Endothelial cell of umbilical vein (primary cell): ENCODE results near the gene KRT86. TPM values are rescaled to one million over a fixed set of nuclear protein-coding genes. Genes with fewer than 3 reads are reported as not detected.

ENCODE experiments used
- BruUV-seq: library from RNA; stranded (reverse); fragments of 400-500 nt; replicated peaks from 2 replicates; lab custom pipeline; 2021; lab: Mats Ljungman, UMichigan
- CTCF ChIA-PET: fragments of 300-600, 350-600 bp; sonication (Branson Sonifier 250); formaldehyde crosslinking; loops from one replicate; lab custom pipeline; 2021; ENCODE audit warnings: antibody characterized with exemption, inconsistent platforms; lab: Charles Lee
- POLR2A ChIA-PET: fragments of 300-600, 350-600 bp; sonication (Branson Sonifier 250); formaldehyde crosslinking; loops from one replicate; lab custom pipeline; 2021; ENCODE audit warnings: antibody characterized with exemption, inconsistent platforms; lab: Charles Lee
- DNase-seq: peaks from one replicate; pipeline ENCODE4 v3.0.0-alpha.2; 2011; ENCODE audit warnings: low read depth, low spot score
- FAIRE-seq: peaks from 2 replicates; lab custom pipeline; 2011; peaks lifted over from hg19 to GRCh38; lab: Jason Lieb, UNC
- H2AFZ ChIP-seq: 2 replicates; pipeline ENCODE4 v1.6.0; 2012; ENCODE audit warnings: low read depth, low read length, control low read depth, inconsistent platforms
- H3K27ac ChIP-seq: 2 replicates; pipeline ENCODE4 v1.5.1; 2011; ENCODE audit warnings: low read depth, mild to moderate bottlenecking, control low read depth, low read length, moderate library complexity; ENCODE audit not compliant: insufficient read depth
- H3K27me3 ChIP-seq, 2 experiments: 2 replicates each; pipeline versions ENCODE4 v1.6.0 to v1.6.1; 2011; ENCODE audit warnings: low read length in 2 of 2, mixed read lengths in 1 of 2; ENCODE audit not compliant: control insufficient read depth in 2 of 2, insufficient read depth in 2 of 2
- H3K36me3 ChIP-seq, 2 experiments: 2 replicates in 1 of 2; 3 replicates in 1 of 2; pipeline ENCODE4 v1.5.1; 2011; ENCODE audit warnings: low read length in 2 of 2, mild to moderate bottlenecking in 1 of 2, moderate library complexity in 1 of 2; ENCODE audit not compliant: control insufficient read depth in 2 of 2, insufficient read depth in 2 of 2; ENCODE audit errors: extremely low read depth in 1 of 2
- H3K4me1 ChIP-seq: 3 replicates; pipeline ENCODE4 v1.5.1; 2011; ENCODE audit warnings: mild to moderate bottlenecking, low read length; ENCODE audit not compliant: control insufficient read depth, insufficient read depth; ENCODE audit errors: extremely low read depth
- H3K4me2 ChIP-seq: 2 replicates; pipeline ENCODE4 v1.6.1; 2011; ENCODE audit warnings: low read length, control low read depth, mixed read lengths; ENCODE audit not compliant: insufficient read depth
- H3K4me3 ChIP-seq, 3 experiments: fragments of 200-600 bp in 1 of 3; sonication (generic), shearing (Covaris generic) in 1 of 3; replicated peaks in 1 of 3; 2 replicates each; pipeline ENCODE4 v1.5.1; 2011 to 2016; ENCODE audit warnings: control low read depth in 3 of 3, low read length in 3 of 3, mild to moderate bottlenecking in 2 of 3, inconsistent platforms in 1 of 3, low read depth in 1 of 3, moderate library complexity in 1 of 3; ENCODE audit not compliant: insufficient read depth in 1 of 3
- H3K79me2 ChIP-seq: 2 replicates; pipeline ENCODE4 v1.6.0; 2012; ENCODE audit warnings: low read length, inconsistent platforms; ENCODE audit not compliant: control insufficient read depth, insufficient read depth
- H3K9ac ChIP-seq: replicated peaks from 2 replicates; pipeline ENCODE3; 2011; ENCODE audit warnings: low read length, control low read depth; ENCODE audit not compliant: insufficient read depth; ENCODE audit errors: extremely low read depth
- H3K9me1 ChIP-seq: replicated peaks from 3 replicates; pipeline ENCODE4 v1.6.0; 2011; ENCODE audit warnings: mild to moderate bottlenecking, low read length; ENCODE audit not compliant: control insufficient read depth, insufficient read depth; ENCODE audit errors: extremely low read depth
- H3K9me3 ChIP-seq: replicated peaks from 2 replicates; pipeline ENCODE4 v1.5.1; 2012; ENCODE audit warnings: low read length, inconsistent platforms; ENCODE audit not compliant: control insufficient read depth, insufficient read depth
- H4K20me1 ChIP-seq: replicated peaks from 2 replicates; pipeline ENCODE3; 2011; ENCODE audit warnings: mild to moderate bottlenecking, low read length; ENCODE audit not compliant: control insufficient read depth, insufficient read depth; ENCODE audit errors: extremely low read depth
- CTCF ChIP-seq, 2 donors: IDR thresholded peaks; 1 replicate in 1 of 2; 2 replicates in 1 of 2; pipeline ENCODE4 v1.5.1; 2011; ENCODE audit warnings: low read length in 2 of 2, mild to moderate bottlenecking in 2 of 2, moderate library complexity in 2 of 2, control low read depth in 1 of 2, inconsistent platforms in 1 of 2, low read depth in 1 of 2; ENCODE audit not compliant: insufficient read depth in 1 of 2; ENCODE audit errors: extremely low read depth in 1 of 2
- EZH2 ChIP-seq: IDR thresholded peaks from 2 replicates; pipeline ENCODE4 v1.6.1; 2012; ENCODE audit warnings: borderline replicate concordance, low read depth, mild to moderate bottlenecking, moderate library complexity, low read length, inconsistent platforms; ENCODE audit not compliant: severe bottlenecking
- FOS ChIP-seq: IDR thresholded peaks from 2 replicates; pipeline ENCODE4 v1.6.1; 2011; ENCODE audit warnings: mild to moderate bottlenecking, low read length, moderate library complexity, borderline replicate concordance; ENCODE audit not compliant: insufficient read depth
- GATA2 ChIP-seq: IDR thresholded peaks from 2 replicates; pipeline ENCODE4 v1.7.0; 2011; ENCODE audit warnings: low read depth, mild to moderate bottlenecking, moderate library complexity, mixed read lengths, low read length; ENCODE audit not compliant: insufficient read length, insufficient read depth
- JUN ChIP-seq: IDR thresholded peaks from 2 replicates; pipeline ENCODE4 v1.6.1; 2011; ENCODE audit warnings: borderline replicate concordance, low read depth; ENCODE audit not compliant: insufficient read length, insufficient read depth
- MAX ChIP-seq: IDR thresholded peaks from 2 replicates; pipeline ENCODE4 v1.6.1; 2011; ENCODE audit not compliant: insufficient read depth, insufficient read length
- MYC ChIP-seq: IDR thresholded peaks from one replicate; pipeline ENCODE4 v1.6.1; 2011; ENCODE audit warnings: mild to moderate bottlenecking, low read depth, low read length
- POLR2A ChIP-seq: IDR thresholded peaks from 2 replicates; pipeline ENCODE4 v1.6.1; 2012; ENCODE audit warnings: low read depth, mild to moderate bottlenecking, control low read depth, low read length
- POLR2AphosphoS5 ChIP-seq: IDR thresholded peaks from 2 replicates; pipeline ENCODE4 v1.6.1; 2012; ENCODE audit warnings: low read depth, mild to moderate bottlenecking, control low read depth, low read length, moderate library complexity; ENCODE audit not compliant: insufficient read depth
- dilution Hi-C: fragments of 300-500 bp; cut with MboI; formaldehyde crosslinking; loops from one replicate; pipeline ENCODE4 v1.15.0; 2019; ENCODE audit warnings: low sequenced_read_pairs; ENCODE audit not compliant: extremely low pct_ligation_motif_present
- intact Hi-C: fragments of 100-400 bp; cut with micrococcal nuclease; formaldehyde crosslinking; loops from one replicate; pipeline ENCODE4 v1.10.0; 2022
- polyA plus RNA-seq, 4 experiments: library from polyadenylated mRNA; depleted of rRNA in 3 of 4; stranded (reverse) in 3 of 4; unstranded in 1 of 4; fragments of >200 nt; gene quantifications; 2 replicates each; pipeline versions ENCODE4 v1.2.1 to v1.2.3, GENCODE V29; 2011 to 2012; ENCODE audit warnings: missing spikeins in 1 of 4
- total RNA-seq: library from RNA; stranded (reverse); gene quantifications from 2 replicates; pipeline ENCODE4 v1.2.3, GENCODE V29; 2021

The KRT86 gene
- total and polyA plus RNA-seq, 2 donors (not counting 3 experiments of a cell fraction or from before 2014, with no cell fraction given): not detected

GRCh38 chr12:52352951-52353350 is 78.5 kb downstream of the KRT86 start:
- dilution Hi-C loops (no loop called here), intact Hi-C loops (no loop called here)
- Histone ChIP-seq H3K9me3 (no peaks in the 10 kb centered on the region), H3K27me3 (peaks cover 14 to 16% of the 10 kb centered on the region in 2 experiments), H3K4me2 (no peak overlapping the region), H3K4me1 (no peaks in the 10 kb centered on the region), H3K9ac (no peak overlapping the region), H3K36me3 (no peaks in the 10 kb centered on the region), H3K27ac (no peak overlapping the region), H2AFZ (no peak overlapping the region), H3K9me1 (no peaks in the 10 kb centered on the region), H3K79me2 (no peaks in the 10 kb centered on the region), H4K20me1 (no peaks in the 10 kb centered on the region), H3K4me3 (no peak overlapping the region)
- no TSS peak for BruUV-seq
- POLR2A ChIA-PET: no interaction called here
- CTCF ChIA-PET: interaction anchor here (1.6 kb wide), 1 partner anchor 8 kb away, joined by 4 read pairs; no protein-coding TSS in a partner anchor
- FAIRE-seq (no peak), DNase-seq (no peak)
- no peak for TF ChIP-seq POLR2A
- TF ChIP-seq MAX: no peak
- TF ChIP-seq MYC: no peak
- no peak for TF ChIP-seq CTCF (IDR thresholded peaks at IDR 0.05; ENCODE audit: extremely low read depth in 1 of 2, insufficient read depth in 1 of 2, low read depth in 1 of 2, low read length in 2 of 2)
- no peak for TF ChIP-seq EZH2
- no peak for TF ChIP-seq POLR2AphosphoS5
- TF ChIP-seq JUN: no peak
- no peak for TF ChIP-seq FOS
- no peak for TF ChIP-seq GATA2
